K562 (cell line): ENCODE data around the gene RHD. TPM values are rescaled to one million over a fixed set of nuclear protein-coding genes. Genes with fewer than 3 reads are reported as not detected.
"Not testable (repeated sequence)": the region's sequence is repeated elsewhere in the genome, so short reads cannot be mapped to it uniquely, and the experiment has no call there.

ENCODE experiments used
- ATAC-seq: fragments of 200-7000 bp; cut with Tn5 transposase; 3 replicates; pipeline ENCODE4 v1.9.1; 2020; ENCODE audit warnings: moderate library complexity
- BruUV-seq: library from RNA; stranded (reverse); fragments of 400-500 nt; replicated peaks from 2 replicates; lab custom pipeline; 2021; lab: Mats Ljungman, UMichigan
- CTCF ChIA-PET: fragments of 300-600 bp; formaldehyde crosslinking; extraction: SDS; loops from one replicate; lab custom pipeline; 2021; ENCODE audit warnings: low intra/inter-chr PET ratio; lab: Yijun Ruan, JAX
- POLR2A ChIA-PET: fragments of 300-600, 350-650 bp; sonication (Branson Sonifier 250); formaldehyde crosslinking; extraction: SDS; loops from one replicate; lab custom pipeline; 2021; ENCODE audit warnings: antibody characterized with exemption, inconsistent platforms; lab: Yijun Ruan, JAX
- DNase-seq, 4 experiments: peaks; one replicate each; pipeline versions ENCODE4 v3.0.0 to v3.0.0-alpha.2; 2011 to 2018; ENCODE audit warnings: low spot score in 3 of 4, mixed read lengths in 3 of 4; ENCODE audit errors: extremely low read depth in 1 of 4
- FAIRE-seq: peaks from 2 replicates; lab custom pipeline; 2011; peaks lifted over from hg19 to GRCh38; lab: Jason Lieb, UNC
- H2AFZ ChIP-seq: 2 replicates; pipeline ENCODE4 v1.6.0; 2011; ENCODE audit warnings: low read depth, low read length, control low read depth, inconsistent platforms
- H3K27ac ChIP-seq: fragments of 200-600 bp; 3 replicates; pipeline ENCODE4 v1.8.0; 2011; ENCODE audit warnings: low read depth, mild to moderate bottlenecking, control low read depth, inconsistent platforms, low read length, moderate library complexity, mixed read lengths; ENCODE audit errors: extremely low read depth
- H3K27me3 ChIP-seq, 2 experiments: fragments of 300-600 bp in 1 of 2; 2 replicates in 1 of 2; 3 replicates in 1 of 2; pipeline versions ENCODE4 v1.6.0 to v1.8.0; 2011; ENCODE audit warnings: inconsistent platforms in 2 of 2, low read length in 2 of 2, mild to moderate bottlenecking in 1 of 2, mixed read lengths in 1 of 2, moderate library complexity in 1 of 2; ENCODE audit not compliant: control insufficient read depth in 2 of 2, insufficient read depth in 2 of 2
- H3K36me3 ChIP-seq: fragments of 300-600 bp; 3 replicates; pipeline ENCODE4 v1.8.0; 2011; ENCODE audit warnings: mild to moderate bottlenecking, low read length, inconsistent platforms; ENCODE audit not compliant: control insufficient read depth, insufficient read depth
- H3K4me1 ChIP-seq, 2 experiments: fragments of 200-600 bp in 1 of 2; replicated peaks in 1 of 2; 2 replicates in 1 of 2; 3 replicates in 1 of 2; pipeline versions ENCODE4 v1.5.1 to v1.8.0; 2011; ENCODE audit warnings: inconsistent platforms in 2 of 2, low read length in 2 of 2, mild to moderate bottlenecking in 1 of 2, mixed read lengths in 1 of 2, moderate library complexity in 1 of 2; ENCODE audit not compliant: control insufficient read depth in 2 of 2, insufficient read depth in 2 of 2
- H3K4me2 ChIP-seq: 2 replicates; pipeline ENCODE4 v1.6.1; 2011; ENCODE audit warnings: low read length, control low read depth, inconsistent platforms, mixed read lengths; ENCODE audit not compliant: insufficient read depth
- H3K4me3 ChIP-seq: fragments of 200-600 bp; sonication (generic), shearing (Covaris generic); 2 replicates; pipeline ENCODE4 v1.5.1; 2016; ENCODE audit warnings: control low read depth, inconsistent platforms
- H3K79me2 ChIP-seq: fragments of 200-600 bp; 3 replicates; pipeline ENCODE4 v1.8.0; 2011; ENCODE audit warnings: low read length, inconsistent platforms; ENCODE audit not compliant: control insufficient read depth, insufficient read depth
- H3K9ac ChIP-seq, 2 experiments: 2 replicates each; pipeline versions ENCODE4 v1.6.0 to v1.6.1; 2011; ENCODE audit warnings: low read depth in 2 of 2, low read length in 2 of 2, control low read depth in 1 of 2, inconsistent platforms in 1 of 2, mild to moderate bottlenecking in 1 of 2, mixed read lengths in 1 of 2; ENCODE audit not compliant: insufficient read depth in 1 of 2
- H3K9me1 ChIP-seq: one replicate; pipeline ENCODE4 v1.6.0; 2011; ENCODE audit warnings: inconsistent platforms, mild to moderate bottlenecking, low read length, moderate library complexity; ENCODE audit not compliant: control insufficient read depth, insufficient read depth
- H3K9me3 ChIP-seq: replicated peaks from 2 replicates; pipeline ENCODE4 v1.5.1; 2011; ENCODE audit warnings: low read depth, low read length, inconsistent platforms; ENCODE audit not compliant: control insufficient read depth, insufficient read depth
- H4K20me1 ChIP-seq: replicated peaks from 2 replicates; pipeline ENCODE4 v1.6.1; 2011; ENCODE audit warnings: low read length, inconsistent platforms, mixed read lengths; ENCODE audit not compliant: control insufficient read depth, insufficient read depth
- CBX3 ChIP-seq, 2 experiments: IDR thresholded peaks; 1 replicate in 1 of 2; 2 replicates in 1 of 2; pipeline ENCODE4 v1.6.1; 2012; ENCODE audit warnings: inconsistent platforms in 2 of 2, low read length in 2 of 2, borderline replicate concordance in 1 of 2, control low read depth in 1 of 2
- CBX5 ChIP-seq: IDR thresholded peaks from 2 replicates; pipeline ENCODE4 v1.6.1; 2014; ENCODE audit warnings: low read depth, borderline replicate concordance
- ZBTB40 ChIP-seq, 2 experiments: fragments of 450-650 bp in 1 of 2; sonication (generic) in 1 of 2; formaldehyde crosslinking in 1 of 2; IDR thresholded peaks; 2 replicates each; pipeline versions ENCODE4 v1.7.1 to v1.9.0; 2016 to 2022; ENCODE audit warnings: inconsistent platforms in 1 of 2, mild to moderate bottlenecking in 1 of 2, missing genetic modification reagents in 1 of 2
- ZNF384 ChIP-seq: IDR thresholded peaks from 2 replicates; pipeline ENCODE4 v1.6.1; 2012; ENCODE audit warnings: low read depth, low read length, improper control_type of control experiment
- in situ Hi-C: fragments of 300-500 bp; cut with MboI; formaldehyde crosslinking; loops from 4 replicates; pipeline ENCODE4 v1.15.0; 2018; ENCODE audit warnings: inconsistent platforms, mixed read lengths
- intact Hi-C: fragments of 100-400 bp; cut with micrococcal nuclease; formaldehyde crosslinking; loops from 2 replicates; pipeline ENCODE4 v1.14.2; 2022
- polyA plus RNA-seq, 8 experiments: library from polyadenylated mRNA; depleted of rRNA in 4 of 8; stranded (reverse) in 5 of 8; unstranded in 3 of 8; fragments of >200 nt; fragmentation: Nextera tagmentation in 2 of 8; fragmentation: Illumina TruSeq in 1 of 8; extraction: Ambion mirVana in 2 of 8; extraction: Trizol in 1 of 8; gene quantifications; 2 replicates each; pipeline versions ENCODE4 v1.2.1 to v1.2.3, GENCODE V29; 2011 to 2014; ENCODE audit warnings: inconsistent platforms in 1 of 8, missing spikeins in 1 of 8
- total RNA-seq, 7 experiments: library from RNA; depleted of rRNA in 6 of 7; stranded (reverse); fragments of >200 nt in 6 of 7; fragmentation: Illumina TruSeq in 2 of 7; extraction: Trizol in 2 of 7; gene quantifications; 2 replicates each; pipeline versions ENCODE4 v1.2.1 to v1.2.3, GENCODE V29; 2011 to 2021; ENCODE audit warnings: low replicate concordance in 1 of 7

RHD gene
- total and polyA plus RNA-seq, 9 of the 15 experiments (the other 6 are each of a cell fraction or from before 2014, with no cell fraction given): 8.8 to 32.4 (median 15.0) TPM

- not testable (repeated sequence) for H3K4me2 ChIP-seq; TF ChIP-seq ZBTB40 (IDR thresholded peaks at IDR 0.05)
- TF ChIP-seq CBX3 (IDR thresholded peaks at IDR 0.05; ENCODE audit: borderline replicate concordance in 1 of 2, low read length in 2 of 2) (peak in 1 of 2 experiments; percentile 87; a peak in 2 of 3 replicates), ZNF384 (peak; percentile 63), ZBTB40 (CRISPR knock-in tag; IDR thresholded peaks at IDR 0.05) (peak; percentile 64; the same call in 1 of the 2 replicates), CBX5 (0 out of 2 replicates have a peak, but pooled peaks have one; percentile 43)
- TF ChIP-seq, all 486 proteins: peak for 4; not testable (repeated sequence) for 482
- H3K9ac ChIP-seq, H3K27me3 ChIP-seq, H4K20me1 ChIP-seq, H2AFZ ChIP-seq, intact Hi-C loops, H3K27ac ChIP-seq, H3K9me1 ChIP-seq, DNase-seq, POLR2A ChIA-PET, ATAC-seq, H3K9me3 ChIP-seq, H3K36me3 ChIP-seq, BruUV-seq, H3K79me2 ChIP-seq, H3K4me1 ChIP-seq, CTCF ChIA-PET, in situ Hi-C loops, H3K4me3 ChIP-seq: not testable (repeated sequence)
- FAIRE-seq: peak; percentile 26
Observed at GRCh38 chr1:25312806-25313470, 40.6 kb downstream of the RHD start.
